NCI-H1694 treated with DMSO at 0.1 percent for 48 hours (cell line): ENCODE data around the gene CHERP.
"Not testable (repeated sequence)": the region's sequence is repeated elsewhere in the genome, so short reads cannot be mapped to it uniquely, and the experiment has no call there.

Source experiments
- DNase-seq: peaks from one replicate; lab custom pipeline; 2025; lab: John Stamatoyannopoulos, UW

CHERP gene

DNA sequence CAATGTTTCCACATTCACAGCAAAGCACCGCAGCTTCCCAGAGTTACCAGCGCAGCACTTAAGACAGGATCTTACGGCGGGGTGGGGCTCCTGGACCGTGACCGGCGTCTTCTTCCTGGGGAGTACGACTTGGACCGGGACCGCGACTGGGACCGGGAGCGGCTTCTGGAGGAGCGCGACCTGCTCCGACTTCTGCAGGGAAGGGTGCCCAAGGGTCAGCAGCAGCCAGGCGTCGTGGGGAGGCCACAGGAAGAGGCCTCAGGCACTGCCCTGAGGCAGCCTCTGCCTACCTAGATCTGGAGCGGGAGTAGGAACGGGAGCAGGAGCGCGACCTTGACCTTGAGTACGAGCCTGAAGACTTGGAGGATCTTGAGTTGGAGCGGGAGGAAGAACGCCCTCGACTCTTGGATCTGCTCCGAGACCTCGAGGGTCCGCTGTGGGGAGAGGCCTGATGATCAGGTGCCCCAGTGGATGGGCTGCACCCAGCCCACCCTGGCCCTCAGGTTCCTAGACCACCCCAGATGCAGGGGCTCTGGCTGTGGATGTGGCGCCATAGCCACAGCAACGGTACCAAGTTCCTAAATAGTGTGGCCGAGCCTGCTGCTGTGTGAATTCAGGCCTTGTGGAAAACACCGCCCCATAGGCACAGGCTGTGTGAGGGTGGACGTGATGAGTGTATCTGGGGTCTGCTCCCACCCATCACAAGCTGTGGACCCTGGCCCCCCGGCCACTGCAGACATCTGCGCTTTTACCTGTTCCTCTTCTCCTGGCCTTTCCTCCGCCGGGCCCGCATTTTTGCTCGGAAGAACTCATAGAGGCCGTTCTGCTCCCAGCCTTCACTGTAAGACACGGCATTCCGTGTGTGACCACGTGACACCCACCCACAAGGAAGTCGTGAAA is 21.9 kb downstream of the CHERP start:
- no peak for DNase-seq

DNA sequence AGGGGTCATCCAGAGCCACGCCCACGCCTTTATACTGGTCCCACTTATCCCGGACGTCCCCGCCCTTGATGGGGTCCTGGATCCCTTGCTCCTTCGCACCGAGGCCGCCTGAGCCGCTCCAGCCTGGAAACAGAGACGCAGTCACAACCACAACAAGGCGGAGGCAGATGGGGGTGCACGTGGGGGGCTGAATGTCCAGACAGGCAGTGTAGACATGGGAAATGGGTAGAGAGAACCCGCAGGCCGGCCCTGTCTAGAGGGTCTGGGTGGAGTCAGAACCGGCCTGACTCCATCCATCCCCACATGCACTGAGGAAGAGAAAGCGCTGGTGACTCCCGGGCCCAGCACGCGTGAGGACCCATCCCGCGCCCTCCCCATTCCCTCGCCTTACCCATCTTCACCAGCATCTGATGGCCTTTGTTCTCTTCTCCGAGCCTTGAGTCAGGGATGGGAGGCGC is 23.0 kb downstream of the CHERP start:
- no peak for DNase-seq

DNA sequence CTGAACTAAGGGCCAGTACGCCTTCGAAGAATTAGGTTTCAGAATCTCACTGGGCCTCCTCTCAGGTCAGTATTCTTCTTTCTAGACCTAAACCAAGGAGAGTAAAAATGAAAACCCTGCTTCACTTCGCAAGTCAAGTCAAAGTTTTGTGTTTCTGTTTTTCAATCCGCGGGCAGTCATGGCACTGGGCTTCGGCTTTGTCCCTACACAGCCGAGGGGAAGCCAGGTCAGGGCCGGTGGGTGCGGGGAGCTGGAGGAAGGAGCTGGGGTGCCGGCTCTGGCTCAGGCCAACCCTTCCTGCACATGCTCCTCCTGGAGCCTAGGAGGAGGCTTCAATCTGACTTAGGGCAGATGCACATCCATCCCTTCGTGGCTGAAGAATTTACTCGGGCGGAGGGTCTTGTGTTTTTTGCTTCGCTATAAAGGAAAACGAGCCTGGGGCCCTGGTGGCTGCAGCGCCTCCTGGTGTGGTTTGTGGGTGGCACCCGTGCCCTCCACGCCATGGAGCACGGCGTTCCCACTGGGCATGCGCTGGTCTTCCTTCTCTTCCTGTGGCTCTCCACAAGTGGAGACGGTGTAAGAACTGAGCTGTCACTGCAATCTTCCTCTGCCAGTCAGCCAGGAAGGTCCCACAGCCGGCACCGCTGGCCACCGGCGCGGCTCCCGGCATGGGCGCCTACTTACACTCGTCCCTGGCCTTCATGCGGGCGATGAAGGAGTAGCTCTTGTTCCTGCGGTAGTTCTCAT is 23.6 kb downstream of the CHERP start:
- no peak for DNase-seq

DNA sequence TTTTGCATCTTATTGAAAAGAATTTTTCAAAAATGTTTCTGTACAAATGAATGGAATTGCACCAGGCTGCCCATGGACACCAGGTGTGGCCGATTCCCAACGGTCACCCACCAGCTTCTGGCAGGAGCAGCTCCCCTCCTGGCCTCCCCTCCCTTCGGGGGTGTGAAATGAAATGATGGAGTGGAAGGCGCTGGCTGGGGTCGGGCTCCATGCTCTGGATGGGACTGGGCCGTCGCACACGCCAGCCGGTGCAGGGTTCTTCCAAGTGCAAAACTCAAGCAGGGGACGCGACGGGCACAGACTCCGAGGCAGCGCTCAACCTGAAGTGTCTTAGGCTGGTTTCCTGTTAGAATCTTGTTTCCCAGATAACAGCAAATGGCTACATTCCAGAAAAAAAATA is 24.2 kb downstream of the CHERP start:
- DNase-seq = no peak

DNA sequence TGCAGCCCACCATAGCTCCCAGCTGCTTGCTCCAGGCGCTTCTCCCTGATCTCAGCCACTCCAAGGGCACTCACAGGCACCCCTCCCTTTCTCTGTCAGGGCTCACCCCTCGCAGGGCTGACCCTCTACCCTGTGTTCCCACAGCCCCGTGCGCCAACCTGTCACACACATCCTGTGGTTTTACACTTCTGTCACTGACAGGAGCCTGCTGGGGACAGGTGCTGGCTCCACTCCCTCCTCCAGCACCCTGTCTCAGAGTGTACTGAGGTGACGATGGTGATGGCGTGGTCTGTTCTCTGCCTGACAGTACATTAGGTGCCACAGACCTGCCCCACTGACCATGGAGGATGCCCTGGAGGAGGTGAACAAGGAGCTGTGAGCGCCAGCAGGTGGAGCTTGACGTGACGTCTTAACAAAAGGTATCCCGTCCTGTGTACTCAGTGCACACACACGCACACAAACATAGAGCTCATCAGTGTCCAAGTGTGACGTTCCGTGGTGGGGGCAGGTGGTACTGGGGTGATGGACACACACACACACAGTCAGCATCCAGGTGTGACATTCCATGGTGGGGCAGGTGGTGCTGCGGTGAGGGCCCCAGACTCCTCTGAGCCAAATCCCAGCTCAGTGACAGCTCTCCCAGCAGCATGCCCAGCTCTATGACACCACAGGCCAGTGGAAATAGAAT is 25.2 kb downstream of the CHERP start:
- DNase-seq = no peak

DNA sequence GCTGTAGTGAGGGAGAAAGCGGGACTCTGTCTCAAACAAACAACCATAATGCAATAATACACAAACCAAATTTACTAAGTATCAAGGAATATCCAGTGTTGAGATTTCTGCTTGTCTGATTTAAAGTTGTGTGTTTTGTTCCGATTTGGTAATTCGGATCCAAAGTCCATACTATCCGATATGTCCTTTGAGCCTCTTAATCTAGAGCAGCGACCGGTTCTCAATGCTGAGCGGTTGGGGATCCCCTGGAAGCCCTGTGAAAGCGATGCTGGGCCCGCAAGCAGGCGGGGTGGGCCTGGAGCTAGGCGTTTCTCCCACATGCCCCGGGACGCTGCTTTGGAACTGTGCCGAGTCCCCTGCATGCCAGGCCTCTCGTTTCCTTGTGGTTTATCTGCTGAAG is 25.9 kb downstream of the CHERP start:
- DNase-seq = no peak

DNA sequence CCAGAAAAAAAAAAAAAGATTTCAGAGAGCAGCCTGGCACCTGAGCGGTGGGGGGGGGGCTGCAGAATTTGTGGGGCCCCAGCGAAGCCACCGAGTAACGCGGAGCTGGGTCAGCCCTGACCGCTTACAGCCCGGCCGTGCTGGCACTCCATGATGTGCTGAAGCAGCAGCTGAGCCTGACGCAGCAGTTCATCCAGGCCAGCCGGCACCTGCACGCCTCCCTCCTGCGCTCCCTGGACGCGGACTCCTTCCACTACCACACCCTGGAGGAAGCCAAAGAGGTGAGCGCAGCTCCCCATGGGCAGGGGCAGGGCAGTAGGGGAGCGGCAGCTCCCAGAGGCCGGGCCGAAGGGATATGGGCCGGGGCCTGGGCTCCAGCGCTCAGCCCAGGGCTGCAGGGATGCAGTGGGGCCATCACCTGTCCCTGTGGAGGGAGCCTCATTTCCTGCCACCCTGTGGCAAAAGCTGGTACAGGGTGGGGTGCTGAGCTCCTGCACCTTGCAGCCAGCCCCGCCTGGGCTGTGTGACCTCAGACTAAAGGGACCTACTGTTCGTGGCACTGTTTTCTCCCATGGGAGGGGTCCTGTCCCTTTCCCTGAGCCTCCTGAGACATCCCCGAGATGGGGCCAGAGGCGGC is 27.7 kb downstream of the CHERP start:
- no peak for DNase-seq

DNA sequence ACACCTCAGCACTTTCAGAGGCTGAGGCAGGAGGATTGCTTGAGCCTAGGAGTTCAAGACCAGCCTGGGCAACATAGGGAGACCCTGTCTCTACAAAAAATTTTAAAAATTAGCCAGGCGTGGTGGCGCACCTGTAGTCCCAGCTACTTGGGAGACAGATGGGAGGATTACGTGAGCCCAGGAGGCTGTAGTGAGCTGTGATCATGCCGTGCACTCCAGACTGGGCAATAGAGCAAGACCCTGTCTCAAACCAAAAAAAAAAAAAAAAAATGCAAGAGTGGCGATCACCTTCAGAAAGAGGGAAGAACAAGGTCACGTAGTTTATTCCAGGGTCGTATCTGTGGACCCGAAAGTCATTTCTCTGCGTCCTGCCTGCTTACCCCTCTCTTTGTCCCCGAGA is 29.6 kb downstream of the CHERP start:
- not testable (repeated sequence) for DNase-seq

DNA sequence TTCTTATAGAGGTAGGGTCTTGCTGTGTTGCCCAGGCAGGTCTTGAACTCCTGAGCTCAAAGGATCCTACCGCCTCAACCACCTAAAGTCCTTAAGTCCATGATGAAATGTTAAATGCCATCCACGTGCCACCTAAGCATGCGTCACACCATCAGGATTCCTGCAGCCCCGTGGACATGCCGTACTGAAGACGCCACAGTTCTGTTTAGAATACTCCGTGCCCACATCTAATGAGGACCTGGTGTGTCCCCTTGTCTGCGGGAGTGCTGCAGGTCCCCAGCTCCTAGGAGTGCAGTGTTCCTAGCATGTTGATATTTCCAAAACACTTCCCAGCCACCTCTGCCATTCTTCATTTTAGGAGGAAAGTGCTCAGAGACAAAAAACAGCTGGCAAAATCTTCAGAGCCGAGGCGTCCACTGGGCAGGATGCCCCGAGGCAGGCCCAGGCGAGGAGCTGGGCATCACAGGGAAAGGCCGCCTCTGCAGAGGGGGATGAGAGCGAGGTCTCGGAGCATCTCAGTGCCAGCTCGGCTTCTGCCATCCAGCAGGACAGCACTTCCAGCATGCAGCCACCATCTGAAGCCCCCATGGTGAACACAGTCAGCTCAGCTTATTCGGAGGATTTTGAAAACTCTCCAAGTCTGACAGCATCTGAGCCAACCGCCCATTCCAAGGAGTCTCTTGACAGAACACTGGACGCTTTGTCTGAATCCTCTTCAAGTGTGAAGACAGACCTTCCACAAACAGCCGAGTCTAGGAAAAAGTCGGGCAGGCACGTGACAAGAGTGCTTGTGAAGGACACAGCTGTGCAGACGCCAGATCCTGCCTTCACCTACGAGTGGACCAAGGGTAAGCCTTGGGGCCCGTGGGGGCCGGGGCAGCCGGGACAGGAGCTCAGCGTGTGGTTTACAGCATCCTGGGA is 32.8 kb downstream of the CHERP start:
- no peak for DNase-seq

DNA sequence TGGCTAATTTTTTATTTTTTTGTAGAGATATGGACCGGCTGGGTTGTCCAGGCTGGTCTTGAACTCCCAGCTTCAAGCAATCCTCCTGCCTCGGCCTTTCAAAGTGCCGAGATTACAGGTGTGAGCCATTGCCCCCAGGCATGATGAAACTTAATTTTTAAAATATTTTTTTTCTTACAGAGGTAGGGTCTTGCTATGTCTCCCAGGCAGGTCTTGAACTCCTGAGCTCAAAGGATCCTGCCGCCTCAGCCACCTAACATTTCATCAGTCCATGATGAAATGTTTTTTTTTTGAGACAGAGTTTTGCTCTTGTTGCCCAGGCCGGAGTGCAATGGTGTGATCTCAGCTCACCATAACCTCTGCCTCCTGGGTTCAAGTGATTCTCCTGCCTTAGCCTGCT is 33.7 kb downstream of the CHERP start:
- DNase-seq = no peak

DNA sequence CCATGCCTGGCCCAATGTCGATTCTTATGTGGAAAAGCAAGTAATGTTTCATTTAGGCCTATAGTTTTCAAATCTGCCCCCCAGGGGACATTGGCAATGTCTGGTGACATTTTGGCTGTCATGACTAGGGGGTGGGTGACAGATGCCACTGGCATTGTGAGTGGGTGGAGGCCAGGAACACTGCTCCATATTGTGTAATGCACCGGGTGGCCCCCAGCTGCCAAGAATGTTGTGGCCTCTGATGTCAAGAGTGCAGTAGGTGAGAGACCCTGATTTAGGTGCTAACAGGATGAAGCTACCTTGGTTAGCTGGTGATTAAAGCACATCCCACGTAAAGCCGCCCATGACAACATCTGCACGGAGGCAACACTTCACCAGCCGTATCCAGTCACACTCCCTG is 35.3 kb downstream of the CHERP start:
- peak; percentile 6 for DNase-seq

DNA sequence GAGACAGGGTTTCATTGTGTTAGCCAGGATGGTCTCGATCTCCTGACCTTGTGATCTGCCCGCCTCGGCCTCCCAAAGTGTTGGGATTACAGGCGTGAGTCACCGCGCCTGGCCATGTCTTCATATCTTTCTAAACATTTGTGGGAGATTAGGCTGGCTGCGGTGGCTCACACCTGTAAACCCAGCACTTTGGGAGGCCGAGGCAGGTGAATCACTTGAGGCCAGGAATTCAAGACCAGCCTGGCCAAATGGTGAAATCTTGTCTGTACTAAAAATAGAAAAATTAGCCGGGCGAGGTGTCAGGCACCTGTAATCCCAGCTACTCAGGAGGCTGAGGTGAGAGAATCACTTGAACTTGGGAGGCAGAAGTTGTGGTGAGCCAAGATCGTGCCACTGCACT is 36.1 kb downstream of the CHERP start:
- DNase-seq = not testable (repeated sequence)

DNA sequence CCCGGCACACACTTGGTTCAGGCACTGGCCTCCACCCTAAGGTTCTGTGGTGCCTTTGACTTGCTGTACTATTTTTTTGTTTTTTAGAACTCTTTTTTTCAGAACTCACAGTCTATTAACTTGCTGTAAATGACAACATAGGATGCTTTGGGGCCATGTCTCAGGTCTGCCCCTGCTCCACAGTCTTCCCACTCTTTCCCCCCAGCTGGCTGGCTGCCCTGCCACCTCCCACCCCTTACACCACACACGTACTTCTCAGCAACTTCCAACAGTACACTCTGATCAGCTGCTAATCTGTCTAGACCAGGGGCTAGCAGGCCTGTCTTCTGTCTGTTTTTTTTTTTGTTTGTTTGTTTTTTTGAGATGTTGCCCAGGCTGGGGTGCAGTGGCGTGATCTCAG is 38.0 kb downstream of the CHERP start:
- no peak for DNase-seq

DNA sequence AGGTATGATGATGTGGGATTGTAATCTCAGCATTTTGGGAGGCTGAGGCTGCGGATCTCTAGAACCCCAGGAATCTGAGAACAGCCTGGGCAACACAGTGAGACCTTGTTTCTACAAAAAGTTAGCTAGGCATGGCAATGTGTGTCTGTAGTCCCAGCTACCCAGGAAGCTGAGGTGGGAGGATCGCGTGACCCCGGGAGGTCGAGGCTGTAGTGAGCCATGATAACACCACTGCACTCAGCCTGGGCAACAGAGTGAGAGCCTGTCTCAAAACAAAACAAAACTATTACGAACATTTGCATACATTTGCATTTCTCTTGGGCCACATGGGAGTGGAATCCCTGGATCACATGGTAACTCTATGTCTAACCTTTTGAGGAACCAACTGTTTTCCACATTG is 44.4 kb downstream of the CHERP start:
- no peak for DNase-seq

DNA sequence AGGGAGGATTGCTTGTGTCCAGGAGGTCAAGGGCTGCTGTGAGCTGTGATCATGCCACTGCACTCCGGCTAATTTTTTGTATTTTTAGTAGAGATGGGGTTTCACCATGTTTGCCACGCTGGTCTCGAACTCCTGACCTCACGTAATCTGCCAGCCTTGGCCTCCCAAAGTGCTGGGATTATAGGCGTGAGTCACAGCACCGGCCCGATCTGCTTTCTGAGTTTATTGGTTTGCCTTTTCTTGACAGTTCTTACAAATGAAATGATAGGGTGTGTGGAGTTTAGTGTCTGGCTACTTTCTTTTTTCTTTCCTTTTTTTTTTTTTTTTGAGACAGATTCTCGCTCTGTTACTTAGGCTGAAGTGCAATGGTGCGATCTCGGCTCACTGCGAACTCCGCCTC is 45.2 kb downstream of the CHERP start:
- no peak for DNase-seq

DNA sequence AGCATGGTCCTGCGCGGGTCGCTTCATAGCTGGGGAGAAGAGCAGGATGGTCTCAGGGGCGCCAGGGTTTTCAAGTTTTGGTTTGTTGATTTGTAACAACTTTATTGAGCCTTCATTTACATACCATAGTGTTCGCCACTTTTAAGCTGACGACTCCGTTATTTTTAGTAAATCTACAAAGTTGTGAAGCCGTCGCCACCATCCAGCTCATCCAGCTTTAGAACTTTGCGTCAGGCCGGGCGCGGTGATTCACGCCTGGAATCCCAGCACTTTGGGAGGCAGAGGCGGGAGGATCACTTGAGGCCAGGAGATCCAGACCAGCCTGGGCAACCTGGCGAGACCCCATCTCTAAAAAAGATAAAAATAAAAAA is 45.6 kb downstream of the CHERP start:
- peak; percentile 37 for DNase-seq

DNA sequence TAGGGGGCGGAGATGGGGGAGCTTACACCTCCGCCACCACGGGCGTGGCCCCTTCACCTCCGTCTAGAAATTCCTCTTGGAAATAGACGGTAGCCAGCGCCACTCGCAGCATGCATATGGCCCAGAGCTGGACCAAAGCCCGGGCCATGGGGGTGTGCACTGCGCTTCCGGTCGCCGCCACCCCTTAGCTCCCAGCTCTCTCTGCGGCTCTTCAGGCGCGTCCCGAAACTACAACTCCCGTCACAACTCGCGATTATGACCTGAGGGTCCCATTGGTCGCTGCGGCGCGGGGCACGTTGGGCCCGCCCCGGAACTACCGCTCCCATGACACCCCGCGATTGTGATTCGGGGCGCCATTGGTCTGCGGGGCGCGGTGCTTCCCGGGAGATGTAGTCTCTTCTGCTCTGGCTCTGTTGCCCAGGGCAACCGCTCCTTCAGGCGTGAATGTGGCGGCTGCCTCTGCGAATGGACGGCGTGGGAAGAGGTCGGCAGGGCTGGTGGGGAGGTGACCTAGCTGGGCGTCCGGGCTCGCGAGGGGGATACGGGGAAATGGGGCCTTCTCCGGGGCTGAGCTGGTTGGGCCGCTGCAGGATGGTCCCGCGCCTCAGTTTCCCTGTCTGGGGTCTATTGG is 46.1 kb downstream of the CHERP start, which contains the start of the genes C19orf44 and CALR3:
TSS of gene C19orf44 (plus strand) at position 413 of the 631 bp plus-strand sequence. CDS start 4,399 bp downstream, outside the sequence.
TSS of gene CALR3 (minus strand) at position 186 of the 631 bp plus-strand sequence. CDS start at position 148, 38 bp downstream.
- peak; percentile 94 for DNase-seq

DNA sequence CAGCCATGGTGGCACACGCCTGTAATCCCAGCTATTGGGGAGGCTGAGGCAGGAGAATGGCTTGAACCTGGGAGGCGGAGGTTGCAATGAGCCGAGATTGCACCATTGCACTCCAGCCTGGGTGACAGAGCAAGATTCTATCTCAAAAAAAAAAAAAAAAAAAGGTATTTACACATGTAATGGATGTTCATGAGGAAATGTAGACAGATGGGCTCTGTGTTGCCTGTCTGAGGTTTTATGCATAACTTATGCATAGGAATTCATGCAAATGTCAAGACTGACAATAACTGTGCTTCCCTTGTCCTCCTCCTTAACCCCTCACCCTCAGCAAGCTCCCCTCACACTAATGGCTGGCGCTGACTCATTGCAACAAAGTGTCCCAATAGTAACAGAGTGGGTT is 55.8 kb downstream of the CHERP start:
- DNase-seq = not testable (repeated sequence)

DNA sequence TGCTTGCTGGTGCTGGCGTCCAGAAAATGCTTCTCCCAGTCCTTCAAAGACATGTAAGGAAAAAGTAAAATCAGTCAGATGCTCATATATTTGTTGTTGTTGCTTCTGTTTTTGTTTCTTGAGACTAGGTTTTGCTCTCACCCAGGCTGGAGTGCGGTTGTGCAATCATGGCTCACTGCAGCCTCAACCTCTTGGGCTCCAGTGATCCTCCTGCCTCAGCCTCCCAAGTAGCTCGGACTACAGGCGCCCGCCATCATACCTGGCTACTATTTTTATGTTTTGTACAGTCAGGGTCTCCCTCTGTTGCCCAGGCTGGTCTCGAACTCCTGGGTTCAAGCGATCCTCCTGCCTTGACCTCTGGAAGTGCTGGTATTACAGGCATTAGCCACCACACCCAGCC is 59.5 kb downstream of the CHERP start:
- no peak for DNase-seq

DNA sequence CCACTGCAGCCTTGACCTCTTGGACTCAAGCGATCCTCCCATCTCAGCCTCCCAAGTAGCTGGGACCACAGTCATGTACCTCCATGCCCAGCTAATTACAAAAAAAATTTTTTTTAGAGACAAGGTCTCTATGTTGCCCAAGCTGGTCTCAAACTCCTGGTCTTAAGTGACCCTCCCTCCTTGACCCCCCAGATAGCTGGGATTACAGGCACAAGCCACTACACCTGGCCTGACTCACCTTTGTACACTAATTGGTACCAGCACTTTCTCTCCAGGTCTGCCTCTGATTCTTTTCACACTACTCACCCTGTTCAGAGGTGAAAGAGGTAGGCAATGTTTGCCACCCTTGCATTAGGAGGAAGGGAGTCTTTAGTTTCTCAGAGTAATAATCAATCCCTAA is 64.9 kb downstream of the CHERP start:
- no peak for DNase-seq
